HG02610 (cell line): ENCODE data around the gene LAMTOR1.
"Not testable (repeated sequence)": the region's sequence is repeated elsewhere in the genome, so short reads cannot be mapped to it uniquely, and the experiment has no call there.

Experiments
- ATAC-seq: cut with Tn5 transposase; IDR thresholded peaks from one replicate; pipeline ENCODE4 v1.9.1; 2021; ENCODE audit warnings: mild to moderate bottlenecking, moderate library complexity; ENCODE audit not compliant: unreplicated experiment

LAMTOR1 gene

GRCh38 chr11:72102946-72103753 is at the start of gene LAMTOR1:
Gene LAMTOR1 (minus strand): TSS chr11:72103297. CDS start chr11:72103224, 73 bp downstream.
- ATAC-seq, result peak; percentile 88

GRCh38 chr11:72150882-72151281 is 47.8 kb upstream of the LAMTOR1 start:
- ATAC-seq, result no peak

- no peak for ATAC-seq
These were observed 43.5 kb upstream of the LAMTOR1 start for GRCh38 chr11:72146625-72147024.

- no peak for ATAC-seq
These were observed 41.9 kb upstream of the LAMTOR1 start for GRCh38 chr11:72144807-72145565.

DNA sequence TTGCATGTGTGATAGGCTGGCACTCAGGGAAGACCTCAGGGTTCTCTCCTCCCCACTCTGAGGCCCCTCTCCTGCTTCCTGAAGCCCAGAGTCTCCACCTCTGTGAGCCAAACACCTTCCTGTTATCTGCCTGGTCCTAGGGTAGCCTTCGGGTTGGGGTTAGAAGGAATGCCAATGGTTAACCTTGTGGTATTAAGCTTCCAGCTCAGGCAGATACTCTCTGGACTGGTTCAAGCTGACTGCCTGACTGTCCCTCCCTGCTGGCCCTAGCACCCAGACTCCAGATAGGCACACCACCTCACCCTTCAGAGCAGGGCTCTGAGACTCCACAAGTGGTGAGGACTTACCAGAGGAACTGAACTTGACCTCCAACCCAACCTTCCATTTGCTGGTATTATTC is 39.4 kb upstream of the LAMTOR1 start:
- ATAC-seq, result not testable (repeated sequence)

DNA sequence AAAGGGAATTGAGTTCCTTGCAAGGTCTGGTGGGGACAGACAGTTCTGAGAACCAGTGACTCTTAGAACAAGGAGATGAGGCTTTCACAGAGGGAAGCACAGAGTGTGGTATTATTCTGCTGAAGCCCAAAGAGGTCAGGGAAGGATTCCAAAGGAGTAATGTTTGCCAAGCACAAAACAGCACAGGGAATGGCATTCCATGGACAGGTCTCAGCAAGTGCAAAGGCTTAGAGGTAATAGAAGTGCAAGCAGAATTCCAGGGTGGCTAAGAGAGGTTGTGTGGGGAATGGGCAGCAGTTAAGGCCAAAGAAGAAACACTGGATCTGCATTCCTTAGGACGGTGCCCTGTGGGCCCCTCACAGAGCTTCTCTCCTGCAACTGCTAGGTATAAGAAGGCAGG is 39.0 kb upstream of the LAMTOR1 start:
- ATAC-seq, result not testable (repeated sequence)

- no peak for ATAC-seq
These were observed 38.0 kb upstream of the LAMTOR1 start for GRCh38 chr11:72141066-72141465.

DNA sequence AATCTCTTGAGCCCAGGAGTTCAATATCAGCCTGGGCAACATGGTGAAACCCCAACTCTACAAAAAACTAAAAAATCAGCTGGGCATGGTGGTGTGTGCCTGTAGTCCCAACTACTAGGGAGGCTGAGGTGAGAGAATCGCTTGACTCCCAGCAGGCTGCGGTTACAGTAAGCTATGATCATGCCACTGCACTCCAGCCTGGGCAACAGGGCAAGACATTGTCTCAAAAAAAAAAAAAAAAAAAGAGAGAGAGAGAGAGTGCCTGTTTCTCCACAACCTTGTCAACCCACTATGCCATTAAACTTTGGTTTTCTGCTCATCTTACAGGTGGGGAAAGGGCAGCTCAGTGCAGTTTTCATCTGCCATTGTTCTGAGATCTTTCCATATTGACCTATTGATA is 37.6 kb upstream of the LAMTOR1 start:
- ATAC-seq, result no peak

DNA sequence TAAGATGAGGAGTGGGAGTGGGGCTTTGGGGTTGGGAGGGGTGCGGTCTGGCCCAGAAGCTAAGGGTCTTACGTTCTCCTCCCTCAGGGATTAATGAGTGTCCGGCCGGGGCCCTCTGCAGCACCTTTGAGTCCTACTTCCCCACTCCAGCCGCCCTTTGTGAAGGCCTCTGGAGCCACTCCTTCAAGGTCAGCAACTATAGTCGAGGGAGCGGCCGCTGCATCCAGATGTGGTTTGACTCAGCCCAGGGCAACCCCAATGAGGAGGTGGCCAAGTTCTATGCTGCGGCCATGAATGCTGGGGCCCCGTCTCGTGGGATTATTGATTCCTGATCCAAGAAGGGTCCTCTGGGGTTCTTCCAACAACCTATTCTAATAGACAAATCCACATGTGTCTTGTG is 36.4 kb upstream of the LAMTOR1 start:
- no peak for ATAC-seq

GRCh38 chr11:72138821-72139390 is 35.8 kb upstream of the LAMTOR1 start:
- no peak for ATAC-seq

- ATAC-seq, result no peak
These were observed 33.7 kb upstream of the LAMTOR1 start for GRCh38 chr11:72136684-72137262.

GRCh38 chr11:72135891-72136683 is 33.0 kb upstream of the LAMTOR1 start:
- ATAC-seq, result no peak

GRCh38 chr11:72135473-72135872 is 32.4 kb upstream of the LAMTOR1 start, which contains the start of gene FOLR3:
Gene FOLR3 (plus strand): TSS chr11:72135725. CDS start chr11:72135953, 228 bp downstream.
- ATAC-seq, result not testable (repeated sequence)

DNA sequence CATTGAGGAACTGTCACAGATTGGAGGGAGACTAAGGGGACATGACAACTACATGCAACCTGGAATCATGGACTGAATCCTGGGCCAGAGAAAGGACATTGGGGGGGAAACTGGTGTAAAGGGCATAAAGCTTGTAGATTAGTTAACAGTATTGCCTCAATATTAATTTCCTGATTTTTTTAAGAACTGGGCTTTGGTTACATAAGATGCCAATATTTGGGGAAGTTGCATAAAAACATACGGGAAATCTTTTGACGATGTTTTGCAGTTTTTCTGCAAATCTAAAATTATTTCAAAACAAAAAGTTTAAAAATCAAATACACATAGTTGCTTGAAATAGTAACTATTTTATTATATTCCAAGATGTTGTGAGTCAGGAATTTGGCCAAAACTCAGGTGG is 29.5 kb upstream of the LAMTOR1 start:
- no peak for ATAC-seq

- ATAC-seq, result no peak
These were observed 26.3 kb upstream of the LAMTOR1 start for GRCh38 chr11:72129381-72129780.

DNA sequence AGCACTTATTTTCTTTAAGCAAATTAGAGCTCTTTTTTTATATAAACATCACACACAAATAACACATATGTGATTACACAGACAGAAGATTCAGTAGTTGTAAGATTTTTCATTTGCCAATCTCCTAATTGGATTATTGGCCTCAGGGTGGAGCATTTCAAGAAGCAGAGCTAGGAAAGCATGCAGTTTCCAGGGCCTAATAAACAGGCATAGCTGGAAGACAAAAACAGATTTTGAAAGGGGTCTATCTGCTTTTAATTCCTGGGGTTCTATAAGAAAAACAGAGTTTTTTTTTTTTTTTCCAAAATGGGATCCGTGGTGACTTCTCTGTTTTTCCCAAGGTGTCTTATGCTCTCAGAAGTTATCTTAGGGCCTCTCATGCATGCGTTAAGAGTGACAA is 24.8 kb upstream of the LAMTOR1 start:
- ATAC-seq, result no peak

DNA sequence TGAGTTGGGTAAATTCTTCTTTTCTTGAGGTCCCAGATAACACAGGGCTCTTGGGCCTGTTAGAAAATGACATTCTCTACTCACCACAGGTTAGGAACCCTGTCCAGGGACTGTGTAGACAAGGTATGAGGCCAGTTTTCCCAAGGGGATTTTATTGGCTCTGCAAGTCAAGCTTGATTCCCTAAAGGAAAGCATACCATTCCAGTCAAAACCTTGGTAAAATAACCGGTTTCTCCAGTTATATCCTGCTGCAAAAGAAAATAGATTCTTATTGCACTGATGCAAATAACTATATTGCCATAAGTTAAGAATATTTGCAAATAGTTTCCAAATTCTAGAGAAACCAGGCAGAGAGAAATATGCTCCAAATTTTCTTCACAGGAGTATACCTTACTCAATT is 22.9 kb upstream of the LAMTOR1 start:
- no peak for ATAC-seq

- ATAC-seq, result no peak
These were observed 20.9 kb upstream of the LAMTOR1 start for GRCh38 chr11:72124046-72124445.

DNA sequence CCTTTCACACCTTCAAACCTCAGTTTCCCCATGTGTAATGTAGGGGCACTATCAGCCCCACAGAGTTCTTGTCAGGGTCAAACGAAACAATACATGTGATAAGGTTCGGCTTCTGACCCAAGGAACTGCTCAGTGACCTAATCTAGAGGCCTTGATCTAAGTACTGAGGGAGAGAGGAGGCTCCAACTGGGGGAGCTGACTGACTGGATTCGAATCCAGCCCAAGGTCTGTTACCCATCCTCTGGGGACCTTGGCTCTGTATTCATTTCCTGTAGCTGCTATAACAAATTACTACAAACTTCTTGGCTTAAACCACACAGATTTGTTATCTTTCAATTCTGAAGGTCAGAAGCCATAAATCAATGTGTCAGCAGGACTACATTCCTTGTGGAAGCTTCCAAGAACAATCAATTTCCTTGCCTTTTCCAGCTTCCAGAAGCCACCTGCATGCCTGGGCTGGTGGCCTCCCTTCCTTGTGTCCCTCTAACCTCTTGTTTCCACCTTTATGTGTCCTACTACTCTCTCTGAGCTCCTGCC is 20.1 kb upstream of the LAMTOR1 start:
- ATAC-seq, result no peak

- no peak for ATAC-seq
These were observed 19.5 kb upstream of the LAMTOR1 start for GRCh38 chr11:72122607-72123006.
